GM19455 (cell line): Measurements from ENCODE around the gene AURKAIP1.
A peak's percentile ranks its signal among the peaks of the same experiment; 100 is the strongest.

Experiments used
- ATAC-seq: cut with Tn5 transposase; IDR thresholded peaks from one replicate; pipeline ENCODE4 v1.9.1; 2021; ENCODE audit not compliant: unreplicated experiment

The AURKAIP1 gene

DNA sequence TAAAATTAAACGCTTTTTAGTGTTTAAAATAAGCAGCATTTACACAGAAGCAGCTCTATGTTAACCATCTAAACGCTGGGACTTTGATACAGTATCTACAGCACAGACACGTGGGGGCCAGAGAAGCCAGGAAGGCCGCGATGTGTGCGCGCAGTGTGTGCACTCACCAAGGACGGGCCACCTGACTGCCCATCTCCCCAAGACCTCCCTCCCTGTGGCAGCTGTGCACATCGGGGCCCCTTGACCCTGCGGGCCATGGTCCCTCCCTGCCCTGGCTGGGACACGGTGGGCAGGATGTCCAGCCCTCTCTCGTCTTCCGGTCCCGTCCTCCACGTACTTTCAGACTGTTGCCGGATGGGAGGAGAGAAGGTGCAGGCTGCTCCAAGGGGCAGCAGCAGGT, 39.7 kb downstream of the AURKAIP1 start:
- no peak for ATAC-seq

- no peak for ATAC-seq
These were observed 40.2 kb downstream of the AURKAIP1 start for GRCh38 chr1:1334835-1335234.

- ATAC-seq, result no peak
These were observed 41.3 kb downstream of the AURKAIP1 start for GRCh38 chr1:1333551-1334241.

GRCh38 chr1:1332774-1333480, 42.1 kb downstream of the AURKAIP1 start:
- no peak for ATAC-seq

- ATAC-seq, result no peak
These were observed 42.8 kb downstream of the AURKAIP1 start for GRCh38 chr1:1332031-1332755.

DNA sequence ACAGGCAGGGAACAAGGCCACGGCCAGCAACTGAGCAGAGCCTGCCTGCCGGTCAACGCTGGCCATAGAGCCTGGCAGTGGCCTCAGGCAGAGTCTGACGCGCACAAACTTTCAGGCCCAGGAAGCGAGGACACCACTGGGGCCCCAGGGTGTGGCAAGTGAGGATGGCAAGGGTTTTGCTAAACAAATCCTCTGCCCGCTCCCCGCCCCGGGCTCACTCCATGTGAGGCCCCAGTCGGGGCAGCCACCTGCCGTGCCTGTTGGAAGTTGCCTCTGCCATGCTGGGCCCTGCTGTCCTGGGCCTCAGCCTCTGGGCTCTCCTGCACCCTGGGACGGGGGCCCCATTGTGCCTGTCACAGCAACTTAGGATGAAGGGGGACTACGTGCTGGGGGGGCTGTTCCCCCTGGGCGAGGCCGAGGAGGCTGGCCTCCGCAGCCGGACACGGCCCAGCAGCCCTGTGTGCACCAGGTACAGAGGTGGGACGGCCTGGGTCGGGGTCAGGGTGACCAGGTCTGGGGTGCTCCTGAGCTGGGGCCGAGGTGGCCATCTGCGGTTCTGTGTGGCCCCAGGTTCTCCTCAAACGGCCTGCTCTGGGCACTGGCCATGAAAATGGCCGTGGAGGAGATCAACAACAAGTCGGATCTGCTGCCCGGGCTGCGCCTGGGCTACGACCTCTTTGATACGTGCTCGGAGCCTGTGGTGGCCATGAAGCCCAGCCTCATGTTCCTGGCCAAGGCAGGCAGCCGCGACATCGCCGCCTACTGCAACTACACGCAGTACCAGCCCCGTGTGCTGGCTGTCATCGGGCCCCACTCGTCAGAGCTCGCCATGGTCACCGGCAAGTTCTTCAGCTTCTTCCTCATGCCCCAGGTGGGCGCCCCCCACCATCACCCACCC, 43.7 kb downstream of the AURKAIP1 start, which contains the start of gene TAS1R3:
Gene TAS1R3 (plus strand): TSS at position 213 of the 898 bp plus-strand sequence. CDS start 66 bp downstream, at position 279.
- ATAC-seq, result no peak

- ATAC-seq, result no peak
These were observed 44.5 kb downstream of the AURKAIP1 start for GRCh38 chr1:1330366-1331067.

GRCh38 chr1:1329304-1330210, 45.5 kb downstream of the AURKAIP1 start:
- no peak for ATAC-seq

GRCh38 chr1:1328254-1328653, 46.8 kb downstream of the AURKAIP1 start:
- ATAC-seq, result no peak

DNA sequence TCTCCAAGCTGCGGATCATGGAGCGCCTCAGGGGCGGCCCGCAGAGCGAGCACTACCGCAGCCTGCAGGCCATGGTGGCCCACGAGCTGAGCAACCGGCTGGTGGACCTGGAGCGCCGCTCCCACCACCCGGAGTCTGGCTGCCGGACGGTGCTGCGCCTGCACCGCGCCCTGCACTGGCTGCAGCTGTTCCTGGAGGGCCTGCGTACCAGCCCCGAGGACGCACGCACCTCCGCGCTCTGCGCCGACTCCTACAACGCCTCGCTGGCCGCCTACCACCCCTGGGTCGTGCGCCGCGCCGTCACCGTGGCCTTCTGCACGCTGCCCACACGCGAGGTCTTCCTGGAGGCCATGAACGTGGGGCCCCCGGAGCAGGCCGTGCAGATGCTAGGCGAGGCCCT, 47.7 kb downstream of the AURKAIP1 start:
- no peak for ATAC-seq

DNA sequence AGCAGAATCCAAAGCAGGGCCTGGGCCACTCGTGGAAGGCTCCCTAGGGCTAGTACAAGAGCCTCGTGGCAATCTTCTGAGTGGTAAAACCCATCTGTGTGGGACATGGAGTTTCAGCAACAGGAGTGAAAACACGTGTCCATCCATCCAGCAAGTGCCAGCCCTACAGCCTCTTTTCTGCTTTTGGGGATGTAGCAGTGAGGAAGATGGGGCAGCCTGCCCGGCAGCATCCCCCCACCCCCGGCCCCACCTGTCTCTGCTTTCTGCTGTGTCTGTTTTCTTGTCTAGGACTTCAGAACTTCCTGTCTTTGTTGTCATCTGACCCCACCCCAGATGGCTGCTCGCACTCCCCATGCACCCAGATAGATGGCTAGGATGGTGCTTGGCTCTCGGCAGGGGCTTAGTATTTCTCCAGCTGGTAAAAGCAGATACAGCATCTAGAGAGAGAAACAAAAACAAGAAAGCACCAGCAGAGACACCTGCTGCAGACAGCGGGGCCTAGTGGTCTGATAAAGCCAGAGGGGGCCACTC, 48.9 kb downstream of the AURKAIP1 start:
- no peak for ATAC-seq

DNA sequence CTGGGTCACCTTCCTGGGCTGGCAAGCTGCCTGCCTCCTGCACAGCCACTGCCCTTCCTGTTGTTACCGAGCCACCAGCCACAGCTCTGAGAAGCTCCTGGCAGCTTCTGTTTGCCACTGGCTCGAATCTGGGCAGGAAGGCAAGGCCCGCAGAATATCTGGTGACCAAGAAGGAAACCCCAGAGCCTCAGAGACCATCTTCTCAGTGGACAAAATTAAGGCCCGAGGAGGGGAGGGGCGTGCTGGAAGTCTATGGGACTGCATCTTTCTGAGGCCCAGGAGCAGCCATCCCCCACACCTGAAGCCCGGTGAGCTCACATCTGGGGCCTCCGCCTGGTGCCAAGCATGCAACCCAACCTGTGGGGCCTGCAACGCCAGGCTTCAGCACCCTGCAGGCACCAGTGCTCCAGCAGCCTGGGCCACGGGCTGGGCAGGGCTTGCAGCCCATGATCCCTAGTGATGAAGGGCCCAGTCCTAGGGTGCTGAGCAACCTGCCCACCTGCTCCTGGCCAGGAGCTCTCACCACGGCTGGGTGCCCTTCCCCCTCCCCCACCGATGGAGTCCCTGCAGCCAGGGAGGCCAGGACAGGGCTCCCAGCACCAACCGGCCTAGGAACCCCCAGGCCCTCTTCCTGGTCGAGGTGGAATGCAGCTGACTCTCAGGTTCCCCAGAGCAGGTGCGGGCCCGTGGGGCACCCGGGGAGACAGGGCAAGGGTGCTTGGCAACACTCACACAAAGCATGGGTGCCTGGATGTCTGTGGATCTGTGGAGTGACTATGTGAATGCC, 49.5 kb downstream of the AURKAIP1 start:
- ATAC-seq, result no peak

- ATAC-seq, result peak; percentile 69
These were observed 50.3 kb downstream of the AURKAIP1 start, which contains the start of the genes CPTP and INTS11 for GRCh38 chr1:1324524-1325287. Gene CPTP (plus strand): TSS chr1:1324802. CDS start chr1:1326911, 2,109 bp downstream. Gene INTS11 (minus strand): TSS chr1:1324660. CDS start chr1:1324608, 52 bp downstream.

DNA sequence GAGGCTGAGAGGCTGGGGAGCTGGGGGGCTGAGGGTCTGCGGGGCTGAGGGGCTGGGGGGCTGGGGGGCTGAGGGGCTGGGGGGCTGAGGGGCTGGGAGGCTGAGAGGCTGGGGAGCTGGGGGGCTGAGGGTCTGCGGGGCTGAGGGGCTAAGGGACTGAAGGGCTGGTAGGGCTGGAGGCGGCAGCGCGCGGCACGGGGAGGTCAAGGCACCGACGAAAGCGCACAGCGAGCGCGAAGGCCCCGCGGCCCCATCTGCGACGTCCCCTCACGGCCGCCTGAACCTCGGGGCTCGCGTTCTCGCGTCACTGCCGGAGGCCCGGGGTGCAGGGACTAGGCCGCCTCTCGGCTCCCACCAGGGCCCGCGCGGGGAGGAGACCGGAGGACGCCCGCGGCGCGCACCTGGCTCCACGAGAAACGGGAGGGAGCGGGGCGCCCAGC, 50.9 kb downstream of the AURKAIP1 start:
- ATAC-seq, result peak; percentile 31
